ENCODE measurements around the gene KLK14.
A peak's percentile ranks its signal among the peaks of the same experiment; 100 is the strongest.

The KLK14 gene

DNA sequence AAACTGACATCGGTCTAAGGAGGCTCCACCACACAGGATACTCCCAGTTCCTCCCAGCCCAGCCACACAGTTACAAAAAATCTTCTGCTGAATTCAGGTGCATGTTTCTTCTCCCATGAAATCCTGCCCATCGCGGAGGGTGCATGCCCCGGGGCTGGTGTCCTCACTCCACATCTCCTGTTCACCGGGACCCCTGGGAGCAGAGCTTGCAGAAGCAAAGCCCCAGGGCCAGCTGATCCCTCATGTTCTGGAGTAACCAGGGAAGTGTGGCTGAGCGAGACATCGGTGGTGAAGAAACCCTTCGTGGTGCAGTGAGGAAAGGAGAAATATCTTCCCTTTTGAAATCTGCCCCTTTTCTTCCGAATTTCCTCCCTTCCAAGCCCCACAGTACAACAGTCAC lies 41.1 kb upstream of the KLK14 start:
- no peak overlapping the region for H3K27ac ChIP-seq (ENCODE audit: extremely low read depth, low read depth, low read length)
- POLR2A ChIA-PET = no interaction called here
- no peaks in the 10 kb centered on the region for H3K9me3 ChIP-seq (ENCODE audit: control insufficient read depth, insufficient read depth, low read depth, low read length)
- no peak overlapping the region for H3K4me3 ChIP-seq (ENCODE audit: low read depth, low read length)
- peaks cover 8% of the 10 kb centered on the region for H3K4me1 ChIP-seq (ENCODE audit: control insufficient read depth, insufficient read depth, low read length)
- no peaks in the 10 kb centered on the region for H3K36me3 ChIP-seq (ENCODE audit: control insufficient read depth in 2 of 2, insufficient read depth in 1 of 2, low read length in 2 of 2)
- CTCF ChIA-PET = no interaction called here
- TF ChIP-seq ZNF518A (tag by site-specific recombination; conservative IDR thresholded peaks at IDR 0.05; ENCODE audit: low read depth) (0 out of 2 replicates have a peak, but pooled peaks have one; percentile 6), ZNF37A (tag by site-specific recombination; IDR thresholded peaks at IDR 0.05) (no peak)

DNA sequence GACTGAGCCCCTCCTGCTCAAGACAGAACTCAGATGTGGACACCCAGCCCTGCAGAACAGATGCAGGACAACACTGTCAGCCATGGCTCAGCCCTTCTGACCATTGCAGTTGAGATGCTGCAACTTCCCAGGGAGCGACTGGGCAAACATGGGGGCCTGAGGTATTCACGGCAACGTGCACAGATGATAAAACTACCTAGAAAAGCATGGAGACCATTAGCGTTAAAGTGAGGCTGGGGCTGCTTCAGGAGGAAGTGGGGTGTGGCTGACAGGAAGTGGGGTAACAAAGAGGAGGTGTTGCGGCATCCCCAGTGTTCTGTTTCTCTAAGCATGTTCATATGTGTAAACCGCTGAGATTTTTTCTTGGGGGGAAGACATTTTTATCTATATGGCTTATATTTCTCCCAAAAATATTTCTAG lies 40.7 kb upstream of the KLK14 start:
- no peaks in the 10 kb centered on the region for H3K36me3 ChIP-seq (ENCODE audit: control insufficient read depth in 2 of 2, insufficient read depth in 1 of 2, low read length in 2 of 2)
- ChIA-PET CTCF (no interaction called here), POLR2A (no interaction called here)
- no peak overlapping the region for H3K27ac ChIP-seq (ENCODE audit: extremely low read depth, low read depth, low read length)
- no peaks in the 10 kb centered on the region for H3K9me3 ChIP-seq (ENCODE audit: control insufficient read depth, insufficient read depth, low read depth, low read length)
- H3K4me3 ChIP-seq (ENCODE audit: low read depth, low read length) = no peak overlapping the region
- TF ChIP-seq ZNF843 (tag by site-specific recombination; IDR thresholded peaks at IDR 0.05) = no peak
- TF ChIP-seq ZNF518A (tag by site-specific recombination; conservative IDR thresholded peaks at IDR 0.05; ENCODE audit: low read depth) = 0 out of 2 replicates have a peak, but pooled peaks have one; percentile 24
- H3K4me1 ChIP-seq (ENCODE audit: control insufficient read depth, insufficient read depth, low read length) = peaks cover 4% of the 10 kb centered on the region

DNA sequence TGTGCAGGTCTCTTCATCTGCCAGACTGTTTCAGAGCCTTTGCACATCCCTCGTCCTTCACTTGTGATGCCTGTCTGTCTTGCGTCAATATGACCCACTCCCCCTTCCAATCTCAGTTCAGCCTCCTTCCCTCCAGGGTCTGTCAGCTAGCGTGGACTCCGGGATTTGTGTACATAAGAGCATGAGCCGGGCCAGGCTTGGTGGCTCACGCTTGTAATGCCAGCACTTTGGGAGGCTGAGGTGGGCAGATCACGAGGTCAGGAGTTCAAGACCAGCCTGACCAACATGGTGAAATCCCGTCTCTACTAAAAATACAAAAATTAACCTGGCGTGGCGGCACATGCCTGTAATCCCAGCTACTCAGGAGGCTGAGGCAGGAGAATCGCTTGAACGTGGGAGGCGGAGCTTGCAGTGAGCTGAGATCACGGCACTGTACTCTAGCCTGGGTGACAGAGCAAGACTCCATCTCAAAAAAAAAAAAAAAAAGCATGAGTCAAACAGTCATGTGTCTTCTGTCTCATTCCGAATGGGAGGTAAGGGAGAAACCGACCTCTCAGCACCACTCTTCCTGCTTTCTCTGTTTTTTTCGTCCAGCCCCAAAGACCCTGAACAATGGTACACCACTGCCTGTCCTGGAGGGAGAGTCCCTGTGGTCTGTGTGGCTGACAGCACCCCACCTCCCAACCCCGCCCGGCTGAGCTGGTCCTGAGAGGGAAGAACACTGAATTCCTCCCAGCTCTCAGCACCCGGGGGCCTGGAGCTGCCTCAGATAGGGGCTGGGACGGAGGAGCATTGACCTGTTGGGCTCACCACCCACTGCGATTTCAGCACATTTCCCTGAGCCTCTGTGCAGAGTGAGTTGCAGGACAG lies 39.7 kb upstream of the KLK14 start:
- POLR2A ChIA-PET = no interaction called here
- Histone ChIP-seq H3K4me1 (ENCODE audit: control insufficient read depth, insufficient read depth, low read length) (no peaks in the 10 kb centered on the region), H3K27ac (ENCODE audit: extremely low read depth, low read depth, low read length) (no peak overlapping the region), H3K36me3 (ENCODE audit: control insufficient read depth in 2 of 2, insufficient read depth in 1 of 2, low read length in 2 of 2) (no peaks in the 10 kb centered on the region), H3K4me3 (ENCODE audit: low read depth, low read length) (no peak overlapping the region), H3K9me3 (ENCODE audit: control insufficient read depth, insufficient read depth, low read depth, low read length) (no peaks in the 10 kb centered on the region)
- no peak for TF ChIP-seq ZNF521 (tag by site-specific recombination; IDR thresholded peaks at IDR 0.05)
- no peak for TF ChIP-seq ZNF843 (tag by site-specific recombination; IDR thresholded peaks at IDR 0.05)
- TF ChIP-seq ZNF202 (tag by site-specific recombination; IDR thresholded peaks at IDR 0.05; ENCODE audit: borderline replicate concordance) = no peak
- TF ChIP-seq WT1 (tag by site-specific recombination; IDR thresholded peaks at IDR 0.05) = no peak
- no peak for TF ChIP-seq ZNF530 (tag by site-specific recombination; IDR thresholded peaks at IDR 0.05; ENCODE audit: low read depth)
- CTCF ChIA-PET = interaction anchor here (0.6 kb wide), 1 partner anchor 160 kb away, joined by 3 read pairs; no protein-coding TSS in a partner anchor

All from HEK293 (cell line).